IMR-90 (cell line): ENCODE results near the gene CCDC18. TPM values are rescaled to one million over a fixed set of nuclear protein-coding genes. Genes with fewer than 3 reads are reported as not detected.
A peak's percentile ranks its signal among the peaks of the same experiment; 100 is the strongest.

ENCODE experiments used
- ATAC-seq: fragments of 200-7000 bp; cut with Tn5 transposase; 2 replicates; pipeline ENCODE4 v1.9.1; 2020; ENCODE audit warnings: low read depth, mild to moderate bottlenecking, moderate library complexity
- BruUV-seq: library from RNA; stranded (reverse); fragments of 400-500 nt; replicated peaks from 2 replicates; lab custom pipeline; 2021; lab: Mats Ljungman, UMichigan
- CTCF ChIA-PET: fragments of 300-600 bp; formaldehyde crosslinking; extraction: SDS; loops from one replicate; lab custom pipeline; 2021; ENCODE audit warnings: antibody characterized with exemption; lab: Yijun Ruan, JAX
- POLR2A ChIA-PET: fragments of 300-600 bp; sonication (Branson Sonifier 250); formaldehyde crosslinking; loops from one replicate; lab custom pipeline; 2022; ENCODE audit warnings: antibody characterized with exemption; ENCODE audit not compliant: unreplicated experiment; lab: Charles Lee
- DNase-seq: peaks from one replicate; pipeline ENCODE4 v3.0.0; 2013
- H2AFZ ChIP-seq: replicated peaks from 2 replicates; pipeline ENCODE3; 2013; ENCODE audit warnings: low read length, mild to moderate bottlenecking; ENCODE audit not compliant: poor library complexity
- H2AK5ac ChIP-seq: 2 replicates; pipeline ENCODE4 v1.6.1; 2013; ENCODE audit warnings: low read depth, low read length, inconsistent platforms
- H2AK9ac ChIP-seq: replicated peaks from 2 replicates; pipeline ENCODE3; 2013; ENCODE audit warnings: mild to moderate bottlenecking, low read depth, low read length, moderate library complexity; ENCODE audit not compliant: poor library complexity
- H2BK120ac ChIP-seq: 2 replicates; pipeline ENCODE4 v1.6.1; 2013; ENCODE audit warnings: low read depth, low read length, inconsistent platforms
- H2BK15ac ChIP-seq: 3 replicates; pipeline ENCODE4 v1.6.1; 2013; ENCODE audit warnings: low read depth, low read length, inconsistent platforms
- H2BK20ac ChIP-seq: 2 replicates; pipeline ENCODE4 v1.6.1; 2013; ENCODE audit warnings: low read depth, mild to moderate bottlenecking, inconsistent platforms, low read length, moderate library complexity
- H2BK5ac ChIP-seq: 2 replicates; pipeline ENCODE4 v1.6.1; 2013; ENCODE audit warnings: mild to moderate bottlenecking, low read depth, low read length, inconsistent platforms; ENCODE audit not compliant: poor library complexity, severe bottlenecking
- H3K14ac ChIP-seq: replicated peaks from 2 replicates; pipeline ENCODE4 v1.6.1; 2013; ENCODE audit warnings: low read depth, low read length, inconsistent platforms
- H3K18ac ChIP-seq: 2 replicates; pipeline ENCODE4 v1.6.1; 2013; ENCODE audit warnings: low read depth, low read length, control low read depth
- H3K23ac ChIP-seq: 2 replicates; pipeline ENCODE4 v1.6.1; 2013; ENCODE audit warnings: low read depth, low read length, inconsistent platforms
- H3K27ac ChIP-seq: 2 replicates; pipeline ENCODE4 v1.5.1; 2013; ENCODE audit warnings: mild to moderate bottlenecking, control low read depth, low read length; ENCODE audit not compliant: insufficient read depth
- H3K27me3 ChIP-seq: 2 replicates; pipeline ENCODE4 v1.6.1; 2013; ENCODE audit warnings: low read length; ENCODE audit not compliant: control insufficient read depth, insufficient read depth
- H3K36me3 ChIP-seq: 2 replicates; pipeline ENCODE4 v1.6.1; 2013; ENCODE audit warnings: low read length, mixed read lengths; ENCODE audit not compliant: control insufficient read depth, insufficient read depth
- H3K4ac ChIP-seq: 2 replicates; pipeline ENCODE4 v1.6.1; 2013; ENCODE audit warnings: low read depth, low read length, inconsistent platforms
- H3K4me1 ChIP-seq: 2 replicates; pipeline ENCODE4 v1.6.1; 2013; ENCODE audit warnings: low read length, mixed read lengths; ENCODE audit not compliant: control insufficient read depth, insufficient read depth
- H3K4me2 ChIP-seq: 2 replicates; pipeline ENCODE4 v1.6.1; 2013; ENCODE audit warnings: low read depth, mild to moderate bottlenecking, control low read depth, low read length, moderate library complexity
- H3K4me3 ChIP-seq: 2 replicates; pipeline ENCODE4 v1.5.1; 2013; ENCODE audit warnings: low read depth, mild to moderate bottlenecking, control low read depth, low read length, moderate library complexity; ENCODE audit not compliant: insufficient read depth
- H3K56ac ChIP-seq: 2 replicates; pipeline ENCODE4 v1.6.1; 2013; ENCODE audit warnings: low read length, inconsistent platforms; ENCODE audit not compliant: insufficient read depth; ENCODE audit errors: extremely low read depth
- H3K79me1 ChIP-seq, 2 experiments: 2 replicates each; pipeline ENCODE4 v1.6.1; 2013; ENCODE audit warnings: low read length in 2 of 2, inconsistent platforms in 1 of 2, low read depth in 1 of 2
- H3K9ac ChIP-seq: 2 replicates; pipeline ENCODE4 v1.6.1; 2013; ENCODE audit warnings: low read depth, low read length, control low read depth
- H3K9me1 ChIP-seq: 2 replicates; pipeline ENCODE4 v1.6.1; 2013; ENCODE audit warnings: low read length, inconsistent platforms; ENCODE audit not compliant: insufficient read depth
- H3K9me3 ChIP-seq: 2 replicates; pipeline ENCODE4 v1.6.1; 2013; ENCODE audit warnings: low read length; ENCODE audit not compliant: control insufficient read depth, insufficient read depth
- H4K20me1 ChIP-seq: 2 replicates; pipeline ENCODE4 v1.6.1; 2013; ENCODE audit warnings: low read length, inconsistent platforms; ENCODE audit not compliant: insufficient read depth
- H4K5ac ChIP-seq: 2 replicates; pipeline ENCODE4 v1.6.1; 2013; ENCODE audit warnings: mild to moderate bottlenecking, low read depth, low read length, control low read depth
- H4K8ac ChIP-seq, 2 experiments: 2 replicates each; pipeline ENCODE4 v1.6.1; 2013; ENCODE audit warnings: low read depth in 2 of 2, low read length in 2 of 2, control low read depth in 1 of 2, inconsistent platforms in 1 of 2
- H4K91ac ChIP-seq: 2 replicates; pipeline ENCODE4 v1.6.1; 2013; ENCODE audit warnings: low read depth, low read length, inconsistent platforms; ENCODE audit not compliant: insufficient read depth
- BHLHE40 ChIP-seq: fragments of 150-350 bp; IDR thresholded peaks from 2 replicates; pipeline ENCODE4 v1.6.1; 2016; ENCODE audit warnings: mild to moderate bottlenecking, low read depth, low read length
- CEBPB ChIP-seq: IDR thresholded peaks from 2 replicates; pipeline ENCODE4 v1.6.1; 2012; ENCODE audit warnings: low read depth, low read length, improper control_type of control experiment
- CHD1 ChIP-seq: IDR thresholded peaks from 2 replicates; pipeline ENCODE4 v1.6.1; 2012; ENCODE audit warnings: low read depth, low read length, improper control_type of control experiment
- ELK1 ChIP-seq: fragments of 150-350 bp; IDR thresholded peaks from 2 replicates; pipeline ENCODE4 v1.6.1; 2016; ENCODE audit warnings: low read depth, mild to moderate bottlenecking, low read length, moderate library complexity, borderline replicate concordance
- FOS ChIP-seq: fragments of 150-350 bp; IDR thresholded peaks from 2 replicates; pipeline ENCODE4 v1.6.1; 2016; ENCODE audit warnings: low read depth, low read length
- MAFK ChIP-seq: IDR thresholded peaks from 2 replicates; pipeline ENCODE4 v1.6.1; 2012; ENCODE audit warnings: low read depth, low read length, improper control_type of control experiment
- MAZ ChIP-seq: IDR thresholded peaks from 2 replicates; pipeline ENCODE4 v1.6.1; 2012; ENCODE audit warnings: low read depth, mild to moderate bottlenecking, low read length, improper control_type of control experiment, moderate library complexity, borderline replicate concordance
- MXI1 ChIP-seq: IDR thresholded peaks from 2 replicates; pipeline ENCODE4 v1.6.1; 2012; ENCODE audit warnings: low read depth, mild to moderate bottlenecking, low read length, moderate library complexity, borderline replicate concordance
- NFE2L2 ChIP-seq: fragments of 150-350 bp; IDR thresholded peaks from 2 replicates; pipeline ENCODE4 v1.6.1; 2016; ENCODE audit warnings: low read depth, mild to moderate bottlenecking, low read length
- POLR2A ChIP-seq: IDR thresholded peaks from 2 replicates; pipeline ENCODE4 v1.6.1; 2012; ENCODE audit warnings: mild to moderate bottlenecking, low read depth, low read length
- RAD21 ChIP-seq: IDR thresholded peaks from 2 replicates; pipeline ENCODE4 v1.6.1; 2012; ENCODE audit warnings: low read length, improper control_type of control experiment
- RCOR1 ChIP-seq: IDR thresholded peaks from 2 replicates; pipeline ENCODE4 v1.6.1; 2012; ENCODE audit warnings: mild to moderate bottlenecking, low read length, improper control_type of control experiment; ENCODE audit not compliant: insufficient replicate concordance
- RFX5 ChIP-seq: IDR thresholded peaks from 2 replicates; pipeline ENCODE4 v1.8.0; 2012; ENCODE audit warnings: low read depth, mild to moderate bottlenecking, low read length, moderate library complexity
- SMC3 ChIP-seq: fragments of 150-350 bp; IDR thresholded peaks from 2 replicates; pipeline ENCODE4 v1.6.1; 2016; ENCODE audit warnings: low read depth, mild to moderate bottlenecking, antibody characterized with exemption, low read length, moderate library complexity
- USF2 ChIP-seq: fragments of 150-350 bp; IDR thresholded peaks from 2 replicates; pipeline ENCODE4 v1.6.1; 2017; ENCODE audit warnings: mild to moderate bottlenecking, antibody characterized with exemption, low read length, low read depth
- WGBS, 2 experiments: methylation state at CpG; one replicate each; pipeline versions ENCODE4 v1.1.5 to v1.1.7; 2013; ENCODE audit warnings: missing lambda C conversion rate in 2 of 2; ENCODE audit not compliant: insufficient read length in 1 of 2; ENCODE audit errors: extremely low coverage in 2 of 2; 5-methylcytosine and 5-hydroxymethylcytosine counted together
- dilution Hi-C: fragments of 300-500 bp; cut with HindIII; formaldehyde crosslinking; loops from one replicate; pipeline ENCODE4 v1.14.3; 2018; ENCODE audit warnings: low sequenced_read_pairs; ENCODE audit not compliant: unreplicated experiment
- in situ Hi-C: fragments of 300-500 bp; cut with MboI; formaldehyde crosslinking; loops from 3 replicates; pipeline ENCODE4 v1.14.3; 2019; ENCODE audit warnings: low sequenced_read_pairs, inconsistent platforms, mixed read lengths
- intact Hi-C: fragments of 100-400 bp; cut with micrococcal nuclease; formaldehyde crosslinking; loops from 2 replicates; pipeline ENCODE4 v1.10.0; 2022
- polyA plus RNA-seq, 3 experiments: library from polyadenylated mRNA; depleted of rRNA; stranded (reverse); fragments of >200 nt; gene quantifications; 2 replicates each; pipeline ENCODE4 v1.2.3, GENCODE V29; 2012; ENCODE audit warnings: low replicate concordance in 1 of 3
- total RNA-seq: library from RNA; depleted of rRNA; stranded (reverse); fragments of >200 nt; gene quantifications from 2 replicates; pipeline ENCODE4 v1.2.3, GENCODE V29; 2012
- TF ChIP-seq, protein P1 (sequence below): conservative IDR thresholded peaks from 2 replicates; pipeline ENCODE4 v1.5.1; 2012; ENCODE audit warnings: mild to moderate bottlenecking, low read depth, low read length, improper control_type of control experiment

CCDC18 gene
- total and polyA plus RNA-seq, 2 of the 4 experiments (the other 2 are of a cell fraction): 5.5 to 7.3 TPM

- ATAC-seq: no peak
- Histone ChIP-seq H3K79me1 (peaks cover 0 to 11% of the 10 kb centered on the region in 2 experiments; a peak in 2 of 4 replicates), H3K9me1 (peaks cover 2% of the 10 kb centered on the region; the same call in 1 of the 2 replicates), H4K20me1 (no peaks in the 10 kb centered on the region; the same call in 1 of the 2 replicates), H3K4me2 (no peak overlapping the region), H3K14ac (no peak overlapping the region), H2BK120ac (no peak overlapping the region), H4K5ac (no peak overlapping the region), H3K56ac (no peak overlapping the region), H3K9me3 (no peaks in the 10 kb centered on the region), H2BK5ac (no peak overlapping the region), H3K4ac (no peak overlapping the region), H3K9ac (no peak overlapping the region), H3K36me3 (peaks cover 3% of the 10 kb centered on the region), H4K91ac (no peak overlapping the region), H3K18ac (no peak overlapping the region), H4K8ac (no peak overlapping the region), H3K4me1 (no peaks in the 10 kb centered on the region), H2BK15ac (no peak overlapping the region), H2AFZ (no peak overlapping the region), H2AK9ac (no peak overlapping the region), H3K27ac (no peak overlapping the region), H2BK20ac (no peak overlapping the region), H3K27me3 (no peaks in the 10 kb centered on the region), H2AK5ac (no peak overlapping the region), H3K4me3 (no peak overlapping the region), H3K23ac (0 out of 2 replicates have a peak overlapping the region, but pooled peaks have one; percentile 38)
- TF ChIP-seq MXI1 (no peak), SMC3 (no peak), FOS (no peak), CEBPB (no peak), NFE2L2 (no peak), BHLHE40 (no peak), POLR2A (no peak), MAFK (no peak), MAZ (no peak), RAD21 (no peak), ELK1 (no peak), RCOR1 (no peak), CHD1 (no peak), USF2 (no peak), RFX5 (no peak)
- TF ChIP-seq, protein P1, sequence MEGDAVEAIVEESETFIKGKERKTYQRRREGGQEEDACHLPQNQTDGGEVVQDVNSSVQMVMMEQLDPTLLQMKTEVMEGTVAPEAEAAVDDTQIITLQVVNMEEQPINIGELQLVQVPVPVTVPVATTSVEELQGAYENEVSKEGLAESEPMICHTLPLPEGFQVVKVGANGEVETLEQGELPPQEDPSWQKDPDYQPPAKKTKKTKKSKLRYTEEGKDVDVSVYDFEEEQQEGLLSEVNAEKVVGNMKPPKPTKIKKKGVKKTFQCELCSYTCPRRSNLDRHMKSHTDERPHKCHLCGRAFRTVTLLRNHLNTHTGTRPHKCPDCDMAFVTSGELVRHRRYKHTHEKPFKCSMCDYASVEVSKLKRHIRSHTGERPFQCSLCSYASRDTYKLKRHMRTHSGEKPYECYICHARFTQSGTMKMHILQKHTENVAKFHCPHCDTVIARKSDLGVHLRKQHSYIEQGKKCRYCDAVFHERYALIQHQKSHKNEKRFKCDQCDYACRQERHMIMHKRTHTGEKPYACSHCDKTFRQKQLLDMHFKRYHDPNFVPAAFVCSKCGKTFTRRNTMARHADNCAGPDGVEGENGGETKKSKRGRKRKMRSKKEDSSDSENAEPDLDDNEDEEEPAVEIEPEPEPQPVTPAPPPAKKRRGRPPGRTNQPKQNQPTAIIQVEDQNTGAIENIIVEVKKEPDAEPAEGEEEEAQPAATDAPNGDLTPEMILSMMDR: no peak
- in situ Hi-C loops (no loop called here), intact Hi-C loops (no loop called here), dilution Hi-C loops (no loop called here)
- BruUV-seq: no TSS peak
- DNase-seq: no peak
- ChIA-PET POLR2A (no interaction called here), CTCF (no interaction called here)
- WGBS, 2 experiments: no CpG with 5 or more reads among the region's 1 CpG
Observed at GRCh38 chr1:93143136-93143535, 37.4 kb upstream of the CCDC18 start.
